ENCODE measurements around the gene IMMP1L.

DNA sequence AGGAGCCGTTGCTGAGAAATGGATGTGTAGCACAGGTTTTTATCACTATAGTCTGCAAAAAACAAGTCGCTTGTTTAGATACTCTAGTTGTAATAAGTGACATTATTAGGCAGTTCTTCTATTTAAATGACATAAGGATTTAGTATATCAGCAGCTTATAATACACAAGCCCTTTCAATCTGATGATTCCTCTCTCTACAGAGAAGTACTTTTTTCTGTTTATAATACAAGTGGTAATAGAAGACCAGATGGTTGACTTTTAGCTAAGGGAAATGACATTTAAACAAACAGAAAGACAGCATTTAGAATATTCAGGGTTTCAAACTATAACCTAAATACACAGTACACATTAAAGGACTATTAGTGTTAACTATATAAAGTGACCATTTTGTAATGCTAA is 60.4 kb downstream of the IMMP1L start:
- TF ChIP-seq ZNF565 (CRISPR knock-in tag; conservative IDR thresholded peaks at IDR 0.05; ENCODE audit: low read depth) (no peak), GLIS3 (CRISPR knock-in tag; IDR thresholded peaks at IDR 0.05) (no peak), ZNF8 (CRISPR knock-in tag; IDR thresholded peaks at IDR 0.05) (no peak), ARNTL (CRISPR knock-in tag; IDR thresholded peaks at IDR 0.05; ENCODE audit: borderline replicate concordance, low read depth) (no peak), RARB (CRISPR knock-in tag; IDR thresholded peaks at IDR 0.05) (no peak)
- TF ChIP-seq, protein P1, sequence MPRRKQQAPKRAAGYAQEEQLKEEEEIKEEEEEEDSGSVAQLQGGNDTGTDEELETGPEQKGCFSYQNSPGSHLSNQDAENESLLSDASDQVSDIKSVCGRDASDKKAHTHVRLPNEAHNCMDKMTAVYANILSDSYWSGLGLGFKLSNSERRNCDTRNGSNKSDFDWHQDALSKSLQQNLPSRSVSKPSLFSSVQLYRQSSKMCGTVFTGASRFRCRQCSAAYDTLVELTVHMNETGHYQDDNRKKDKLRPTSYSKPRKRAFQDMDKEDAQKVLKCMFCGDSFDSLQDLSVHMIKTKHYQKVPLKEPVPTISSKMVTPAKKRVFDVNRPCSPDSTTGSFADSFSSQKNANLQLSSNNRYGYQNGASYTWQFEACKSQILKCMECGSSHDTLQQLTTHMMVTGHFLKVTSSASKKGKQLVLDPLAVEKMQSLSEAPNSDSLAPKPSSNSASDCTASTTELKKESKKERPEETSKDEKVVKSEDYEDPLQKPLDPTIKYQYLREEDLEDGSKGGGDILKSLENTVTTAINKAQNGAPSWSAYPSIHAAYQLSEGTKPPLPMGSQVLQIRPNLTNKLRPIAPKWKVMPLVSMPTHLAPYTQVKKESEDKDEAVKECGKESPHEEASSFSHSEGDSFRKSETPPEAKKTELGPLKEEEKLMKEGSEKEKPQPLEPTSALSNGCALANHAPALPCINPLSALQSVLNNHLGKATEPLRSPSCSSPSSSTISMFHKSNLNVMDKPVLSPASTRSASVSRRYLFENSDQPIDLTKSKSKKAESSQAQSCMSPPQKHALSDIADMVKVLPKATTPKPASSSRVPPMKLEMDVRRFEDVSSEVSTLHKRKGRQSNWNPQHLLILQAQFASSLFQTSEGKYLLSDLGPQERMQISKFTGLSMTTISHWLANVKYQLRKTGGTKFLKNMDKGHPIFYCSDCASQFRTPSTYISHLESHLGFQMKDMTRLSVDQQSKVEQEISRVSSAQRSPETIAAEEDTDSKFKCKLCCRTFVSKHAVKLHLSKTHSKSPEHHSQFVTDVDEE (CRISPR knock-in tag; IDR thresholded peaks at IDR 0.05), result no peak
